ENCODE measurements around the gene MYZAP.

DNA sequence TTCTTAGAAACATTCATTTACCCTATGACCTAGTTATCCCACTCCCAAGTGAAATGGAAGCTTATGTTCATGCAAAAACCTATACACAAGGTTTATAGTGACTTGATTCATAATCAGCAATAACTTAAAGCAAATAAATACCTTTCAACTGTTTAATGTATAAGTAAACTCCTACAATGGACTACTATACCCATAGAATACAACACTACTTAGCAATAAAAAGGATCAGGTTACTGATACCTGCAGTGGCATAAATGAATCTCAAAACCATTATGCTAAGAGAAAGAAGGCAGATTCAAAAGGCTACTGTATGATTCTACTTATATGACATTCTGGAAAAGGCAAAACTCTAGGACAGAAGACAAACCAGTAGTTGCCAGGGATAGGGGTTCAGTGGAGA, 106.5 kb downstream of the MYZAP start:
- TF ChIP-seq POLR2AphosphoS5 (IDR thresholded peaks at IDR 0.05; ENCODE audit: low read depth, low read length): no peak
- no peak for TF ChIP-seq SIN3A (IDR thresholded peaks at IDR 0.05; ENCODE audit: borderline replicate concordance, insufficient read depth, low read length)
- TF ChIP-seq, protein P1, sequence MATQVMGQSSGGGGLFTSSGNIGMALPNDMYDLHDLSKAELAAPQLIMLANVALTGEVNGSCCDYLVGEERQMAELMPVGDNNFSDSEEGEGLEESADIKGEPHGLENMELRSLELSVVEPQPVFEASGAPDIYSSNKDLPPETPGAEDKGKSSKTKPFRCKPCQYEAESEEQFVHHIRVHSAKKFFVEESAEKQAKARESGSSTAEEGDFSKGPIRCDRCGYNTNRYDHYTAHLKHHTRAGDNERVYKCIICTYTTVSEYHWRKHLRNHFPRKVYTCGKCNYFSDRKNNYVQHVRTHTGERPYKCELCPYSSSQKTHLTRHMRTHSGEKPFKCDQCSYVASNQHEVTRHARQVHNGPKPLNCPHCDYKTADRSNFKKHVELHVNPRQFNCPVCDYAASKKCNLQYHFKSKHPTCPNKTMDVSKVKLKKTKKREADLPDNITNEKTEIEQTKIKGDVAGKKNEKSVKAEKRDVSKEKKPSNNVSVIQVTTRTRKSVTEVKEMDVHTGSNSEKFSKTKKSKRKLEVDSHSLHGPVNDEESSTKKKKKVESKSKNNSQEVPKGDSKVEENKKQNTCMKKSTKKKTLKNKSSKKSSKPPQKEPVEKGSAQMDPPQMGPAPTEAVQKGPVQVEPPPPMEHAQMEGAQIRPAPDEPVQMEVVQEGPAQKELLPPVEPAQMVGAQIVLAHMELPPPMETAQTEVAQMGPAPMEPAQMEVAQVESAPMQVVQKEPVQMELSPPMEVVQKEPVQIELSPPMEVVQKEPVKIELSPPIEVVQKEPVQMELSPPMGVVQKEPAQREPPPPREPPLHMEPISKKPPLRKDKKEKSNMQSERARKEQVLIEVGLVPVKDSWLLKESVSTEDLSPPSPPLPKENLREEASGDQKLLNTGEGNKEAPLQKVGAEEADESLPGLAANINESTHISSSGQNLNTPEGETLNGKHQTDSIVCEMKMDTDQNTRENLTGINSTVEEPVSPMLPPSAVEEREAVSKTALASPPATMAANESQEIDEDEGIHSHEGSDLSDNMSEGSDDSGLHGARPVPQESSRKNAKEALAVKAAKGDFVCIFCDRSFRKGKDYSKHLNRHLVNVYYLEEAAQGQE (IDR thresholded peaks at IDR 0.05; ENCODE audit: insufficient read depth in 1 of 2, low read depth in 2 of 2, low read length in 2 of 2): no peak
